HG03159 (cell line): ENCODE results near the gene OR8K5.
"Not testable (repeated sequence)": the region's sequence is repeated elsewhere in the genome, so short reads cannot be mapped to it uniquely, and the experiment has no call there.

Experiments
- ATAC-seq: cut with Tn5 transposase; IDR thresholded peaks from one replicate; pipeline ENCODE4 v1.9.1; 2021; ENCODE audit warnings: mild to moderate bottlenecking, moderate library complexity; ENCODE audit not compliant: unreplicated experiment

OR8K5 gene, protein sequence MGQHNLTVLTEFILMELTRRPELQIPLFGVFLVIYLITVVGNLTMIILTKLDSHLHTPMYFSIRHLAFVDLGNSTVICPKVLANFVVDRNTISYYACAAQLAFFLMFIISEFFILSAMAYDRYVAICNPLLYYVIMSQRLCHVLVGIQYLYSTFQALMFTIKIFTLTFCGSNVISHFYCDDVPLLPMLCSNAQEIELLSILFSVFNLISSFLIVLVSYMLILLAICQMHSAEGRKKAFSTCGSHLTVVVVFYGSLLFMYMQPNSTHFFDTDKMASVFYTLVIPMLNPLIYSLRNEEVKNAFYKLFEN

DNA sequence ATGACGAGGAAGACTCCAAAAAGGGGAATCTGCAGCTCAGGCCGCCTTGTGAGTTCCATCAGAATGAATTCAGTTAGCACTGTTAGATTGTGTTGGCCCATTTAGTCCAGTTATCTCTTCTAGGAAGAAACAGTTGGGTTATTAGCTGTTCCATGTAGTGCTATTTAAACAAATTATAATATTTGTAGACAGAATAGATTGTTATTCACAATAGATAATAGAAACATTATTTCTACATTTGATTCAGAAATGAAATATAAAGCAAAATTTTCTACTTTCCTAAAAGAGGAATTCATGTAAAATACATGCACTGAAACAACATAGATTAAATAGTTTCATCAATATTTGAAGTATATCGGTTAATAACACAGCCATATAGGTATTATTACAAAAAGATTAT lies at the start of gene OR8K5:
Gene OR8K5 (minus strand): TSS at position 101 of the 400 bp plus-strand sequence. CDS start 0 bp downstream, at position 101.
- no peak for ATAC-seq

DNA sequence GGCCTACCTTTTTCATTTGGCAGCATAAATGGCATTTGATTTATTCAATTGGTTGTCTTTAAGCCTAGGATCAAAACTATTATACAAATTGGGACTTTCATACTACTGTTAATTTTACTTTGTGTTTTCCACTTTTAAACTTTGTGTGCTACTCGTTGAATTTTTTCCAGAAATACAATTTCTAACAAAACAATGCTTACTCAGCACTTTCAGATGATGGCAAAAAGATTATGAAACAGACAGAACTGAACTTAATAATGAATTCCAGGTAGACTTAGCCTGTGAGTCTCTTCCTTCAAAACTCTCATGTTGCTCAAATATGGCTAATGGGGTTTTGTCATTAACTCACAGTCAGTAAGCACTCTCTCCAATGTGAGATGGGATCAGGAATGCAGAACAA lies 47.7 kb upstream of the OR8K5 start:
- no peak for ATAC-seq

DNA sequence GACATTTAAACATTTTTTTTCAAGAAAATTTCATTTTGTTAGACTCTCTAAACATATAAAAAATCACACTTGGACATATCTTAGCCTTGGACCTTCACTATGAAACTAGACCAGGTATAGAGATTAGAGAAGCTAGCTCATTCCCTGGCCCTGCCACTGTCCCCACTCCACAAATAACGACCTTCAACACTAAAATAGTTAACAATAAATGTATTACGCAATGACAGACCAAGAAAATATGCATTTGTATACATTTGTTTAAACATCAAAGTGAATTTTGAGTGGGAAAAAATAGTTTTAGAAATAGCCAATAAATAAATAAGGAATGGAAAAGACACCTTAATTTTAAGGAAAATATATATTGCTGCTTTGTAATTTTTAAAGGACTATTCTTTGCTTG lies 37.2 kb upstream of the OR8K5 start:
- no peak for ATAC-seq

DNA sequence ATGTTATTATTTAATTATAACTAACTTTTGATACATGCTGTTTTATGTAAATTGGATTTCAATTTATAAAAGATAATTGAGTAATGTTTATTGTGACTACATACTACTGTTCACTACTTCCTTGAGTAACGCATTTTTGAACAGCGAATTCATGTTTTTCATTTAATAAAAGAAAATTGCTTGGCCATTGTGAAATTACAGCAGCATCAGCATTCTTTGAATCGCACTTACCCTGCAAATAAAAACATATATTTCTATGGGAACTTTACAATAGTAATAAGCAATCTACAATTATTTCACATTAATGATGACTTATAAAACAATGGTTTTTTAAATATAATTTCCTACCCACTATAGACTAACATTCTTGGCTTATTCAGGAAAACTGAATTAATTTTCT lies 36.6 kb upstream of the OR8K5 start:
- no peak for ATAC-seq

DNA sequence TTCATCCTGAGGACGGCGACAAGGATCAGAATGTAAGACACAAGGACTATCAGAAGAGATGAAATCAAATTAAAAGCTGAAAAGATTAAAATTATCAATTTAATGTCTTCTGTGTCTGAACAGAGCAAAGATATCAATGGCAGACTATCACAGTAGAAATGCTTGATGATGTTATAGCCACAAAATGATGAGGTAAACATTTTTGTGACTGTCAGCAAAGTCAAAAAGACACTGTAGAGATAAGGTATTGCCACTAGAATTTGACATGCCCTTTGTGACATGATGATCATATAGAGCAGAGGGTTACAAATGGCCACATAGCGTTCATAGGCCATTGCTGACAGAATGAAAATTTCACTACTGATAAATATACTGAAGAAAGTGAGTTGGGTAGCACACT lies 28.5 kb upstream of the OR8K5 start:
- no peak for ATAC-seq

DNA sequence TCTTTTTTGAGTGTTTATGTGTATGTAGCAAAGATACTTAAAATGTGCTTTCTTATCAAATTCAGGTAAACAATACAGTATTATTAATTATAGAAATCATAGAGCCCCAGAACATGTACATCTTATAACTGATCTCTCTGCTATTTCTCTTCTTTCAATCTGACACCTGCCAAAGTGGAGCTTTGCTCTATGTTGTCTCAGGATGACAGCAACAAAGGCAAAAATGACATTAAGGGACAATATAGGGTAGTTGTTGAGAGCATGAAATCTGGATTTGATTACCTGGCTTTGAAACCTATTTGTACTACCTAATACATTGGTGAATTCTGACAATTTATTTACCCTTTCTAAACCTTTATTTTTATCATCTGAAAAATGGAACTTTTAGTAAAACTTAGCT lies 23.3 kb upstream of the OR8K5 start:
- no peak for ATAC-seq

DNA sequence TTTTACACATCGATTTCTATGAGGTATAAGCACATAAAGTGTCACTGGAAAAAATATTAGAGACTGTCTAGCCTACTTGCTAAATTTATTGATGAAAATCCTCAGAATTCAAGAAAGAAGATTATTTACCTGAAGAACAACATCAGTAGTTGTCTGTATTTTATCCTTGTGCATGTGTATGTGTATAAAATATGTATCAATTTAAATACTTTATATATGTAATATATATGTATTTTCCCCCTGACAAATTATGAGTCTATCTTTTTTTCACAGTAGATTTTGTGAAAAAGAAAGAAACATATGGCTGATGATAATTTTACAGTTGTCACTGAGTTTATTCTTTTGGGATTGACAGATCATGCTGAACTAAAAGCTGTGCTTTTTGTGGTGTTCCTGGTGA lies 16.2 kb upstream of the OR8K5 start, which contains the start of gene OR5J2:
Gene OR5J2 (plus strand): TSS at position 301 of the 400 bp plus-strand sequence. CDS start 0 bp downstream, at position 301.
- no peak for ATAC-seq

DNA sequence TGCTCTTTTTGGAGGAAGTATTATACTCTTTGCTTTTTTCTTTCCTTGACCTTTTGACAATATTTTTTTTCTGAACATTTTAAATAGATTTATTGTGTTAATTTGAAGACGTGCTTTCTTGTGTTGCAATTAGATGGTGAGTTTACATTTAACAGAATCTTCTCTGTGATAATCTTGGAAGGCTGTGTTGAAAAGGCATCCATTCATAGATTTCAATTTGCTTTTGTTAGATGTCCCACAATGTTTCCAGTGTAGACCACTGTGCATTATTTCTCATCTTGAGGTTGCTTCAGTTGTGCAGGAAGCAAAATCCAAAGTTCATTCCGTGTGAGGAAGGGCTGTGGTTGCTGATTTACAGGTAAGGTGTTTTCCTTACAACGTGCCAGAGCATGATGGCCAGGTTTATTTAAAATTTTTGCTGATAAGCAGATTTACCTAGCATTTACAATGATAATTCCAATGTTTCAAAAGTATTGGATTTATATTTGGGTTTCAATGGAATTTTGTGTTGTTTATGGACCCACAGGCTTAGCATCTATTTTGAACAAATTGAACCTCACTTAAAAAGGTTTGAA lies 12.2 kb upstream of the OR8K5 start:
- ATAC-seq = no peak

DNA sequence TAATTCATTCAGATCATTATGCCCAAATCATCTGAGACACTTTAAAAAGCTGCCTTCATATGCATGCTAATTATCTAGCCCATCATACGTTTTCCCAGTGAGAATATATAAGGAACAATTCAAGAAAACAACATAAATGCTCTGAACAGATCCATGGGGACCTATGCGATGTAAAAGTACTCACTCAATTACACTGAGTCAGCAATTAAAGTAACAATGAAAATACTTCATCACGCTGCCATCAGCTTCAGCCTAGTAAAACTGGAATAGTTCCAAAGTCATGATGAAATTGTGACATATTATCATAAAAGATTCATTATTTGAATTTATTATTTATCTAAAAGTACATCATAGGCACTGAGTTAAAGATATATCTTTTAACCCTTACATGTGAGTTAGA lies 3.7 kb upstream of the OR8K5 start:
- ATAC-seq = no peak

DNA sequence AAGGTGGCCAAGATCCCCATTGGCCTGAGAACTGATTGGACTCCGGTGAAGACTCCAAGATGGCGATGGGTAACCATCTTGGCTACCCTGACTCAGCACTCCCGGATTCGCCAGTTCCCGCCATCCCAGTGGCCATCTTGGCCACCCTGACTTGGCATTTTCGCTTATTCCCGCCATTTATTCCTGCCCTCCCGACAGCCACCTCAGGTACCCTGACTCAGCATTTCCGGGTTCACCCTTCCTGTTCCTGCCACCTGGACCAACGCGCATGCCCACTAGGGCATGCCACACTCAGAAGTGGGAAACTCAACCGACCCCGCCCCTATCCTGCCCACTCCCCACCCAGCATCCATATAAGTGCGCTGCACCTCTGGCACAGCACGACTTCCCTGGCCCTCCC lies 7.8 kb downstream of the OR8K5 start:
- no peak for ATAC-seq

DNA sequence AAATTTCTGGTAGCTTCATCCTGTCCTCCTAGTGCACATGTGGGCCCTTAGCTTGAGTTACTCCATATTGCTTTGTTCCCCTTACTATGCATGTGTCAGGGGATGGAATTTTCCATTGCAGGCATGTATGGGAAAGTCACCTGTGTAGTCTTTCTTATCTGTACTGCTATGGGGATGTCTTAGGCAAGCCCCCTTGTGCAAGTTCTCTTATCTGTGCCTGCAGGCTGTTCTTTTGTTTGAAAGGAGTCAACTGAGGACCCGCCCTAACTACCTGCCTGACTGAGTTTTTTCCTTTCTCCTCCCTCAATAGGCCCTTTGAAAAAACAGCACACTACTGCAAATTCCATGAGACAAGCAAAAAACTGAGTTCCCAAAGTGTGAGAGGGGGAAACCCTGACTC lies 8.7 kb downstream of the OR8K5 start:
- no peak for ATAC-seq

DNA sequence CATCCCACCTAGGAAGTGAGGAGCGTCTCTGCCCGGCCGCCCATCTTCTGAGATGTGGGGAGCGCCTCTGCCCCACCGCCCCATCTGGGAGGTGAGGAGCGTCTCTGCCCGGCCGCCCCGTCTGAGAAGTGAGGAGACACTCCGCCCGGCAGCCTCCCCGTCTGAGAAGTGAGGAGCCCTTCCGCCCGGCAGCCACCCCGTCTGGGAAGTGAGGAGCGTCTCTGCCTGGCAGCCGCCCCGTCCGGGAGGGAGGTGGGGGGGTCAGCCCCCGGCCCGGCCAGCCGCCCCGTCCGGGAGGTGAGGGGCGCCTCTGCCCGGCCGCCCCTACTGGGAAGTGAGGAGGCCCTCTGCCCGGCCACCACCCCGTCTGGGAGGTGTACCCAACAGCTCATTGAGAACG lies 16.4 kb downstream of the OR8K5 start:
- ATAC-seq = not testable (repeated sequence)

DNA sequence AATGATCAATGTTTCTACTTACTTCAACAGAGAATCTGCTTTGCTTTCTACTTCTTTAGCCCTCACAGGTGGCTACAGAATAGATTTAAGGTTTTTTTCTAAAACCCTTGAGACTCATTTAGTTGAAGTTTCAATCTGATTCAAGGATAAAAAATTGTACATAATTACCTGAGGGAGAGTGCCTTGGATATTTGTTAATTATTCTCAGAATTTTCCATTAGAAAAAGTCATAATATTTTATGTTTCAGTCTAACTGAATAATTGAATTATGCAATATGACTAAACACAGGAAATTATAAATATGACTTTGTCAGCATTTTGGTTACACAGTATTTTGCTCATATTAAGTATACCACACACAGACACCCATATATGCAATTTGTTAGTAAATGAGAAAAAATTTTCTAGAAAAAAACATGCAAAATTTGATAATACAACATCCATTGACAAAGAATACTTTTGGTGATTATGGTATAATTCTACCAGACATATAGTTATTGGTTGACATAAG lies 19.9 kb downstream of the OR8K5 start, which contains the start of gene OR8J3:
Gene OR8J3 (minus strand): TSS at position 51 of the 511 bp plus-strand sequence. CDS start 2,483 bp downstream, outside the sequence.
- ATAC-seq = no peak

DNA sequence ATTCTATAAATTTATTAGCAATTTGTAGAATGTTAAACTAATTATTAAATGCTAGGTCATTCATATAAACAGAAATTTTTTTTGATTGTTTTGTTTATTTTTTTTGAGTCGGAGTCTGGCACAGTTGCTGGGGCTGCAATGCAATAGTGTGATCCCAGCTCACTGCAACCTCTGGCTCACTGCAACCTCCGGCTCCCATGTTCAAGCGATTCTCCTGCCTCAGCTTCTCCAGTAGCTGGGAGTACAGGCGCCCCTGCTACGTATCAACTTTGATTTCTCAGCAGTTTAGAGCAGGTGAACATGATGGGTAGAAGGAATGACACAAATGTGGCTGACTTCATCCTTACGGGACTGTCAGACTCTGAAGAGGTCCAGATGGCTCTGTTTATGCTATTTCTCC lies 38.0 kb downstream of the OR8K5 start, which contains the start of gene OR8H3:
Gene OR8H3 (plus strand): TSS at position 301 of the 400 bp plus-strand sequence. CDS start 0 bp downstream, at position 301.
- ATAC-seq = no peak
